ENCODE results near the gene SLCO2B1. TPM values are rescaled to one million over a fixed set of nuclear protein-coding genes. Genes with fewer than 3 reads are reported as not detected.
"Not testable (repeated sequence)": the region's sequence is repeated elsewhere in the genome, so short reads cannot be mapped to it uniquely, and the experiment has no call there.

The SLCO2B1 gene
- 20.3 TPM for total RNA-seq

- no peak for DNase-seq
These were observed at the start of gene SLCO2B1 for GRCh38 chr11:75150879-75151278. TSS of gene SLCO2B1 (plus strand) at chr11:75151107. CDS start at chr11:75151382, 275 bp downstream.

- DNase-seq: no peak
These were observed 49.3 kb upstream of the SLCO2B1 start for GRCh38 chr11:75101424-75102128.

- no peak for DNase-seq
These were observed 47.4 kb upstream of the SLCO2B1 start for GRCh38 chr11:75103380-75104026.

GRCh38 chr11:75105462-75105925, 45.4 kb upstream of the SLCO2B1 start:
- DNase-seq: no peak

GRCh38 chr11:75105967-75106681, 44.8 kb upstream of the SLCO2B1 start:
- DNase-seq: not testable (repeated sequence)

GRCh38 chr11:75107187-75107586, 43.7 kb upstream of the SLCO2B1 start:
- no peak for DNase-seq

- DNase-seq: no peak
These were observed 38.7 kb upstream of the SLCO2B1 start for GRCh38 chr11:75112200-75112599.

GRCh38 chr11:75113030-75113429, 37.9 kb upstream of the SLCO2B1 start:
- DNase-seq: no peak

GRCh38 chr11:75114465-75114864, 36.4 kb upstream of the SLCO2B1 start:
- DNase-seq: no peak

GRCh38 chr11:75118577-75118976, 32.3 kb upstream of the SLCO2B1 start:
- no peak for DNase-seq

- no peak for DNase-seq
These were observed 24.3 kb upstream of the SLCO2B1 start for GRCh38 chr11:75126564-75126963.

GRCh38 chr11:75132080-75132479, 18.8 kb upstream of the SLCO2B1 start:
- DNase-seq: no peak

GRCh38 chr11:75133976-75134375, 16.9 kb upstream of the SLCO2B1 start:
- DNase-seq: no peak

GRCh38 chr11:75135021-75135650, 15.8 kb upstream of the SLCO2B1 start:
- no peak for DNase-seq

GRCh38 chr11:75135651-75136050, 15.3 kb upstream of the SLCO2B1 start:
- DNase-seq: no peak

- DNase-seq: peak; percentile 74
These were observed 10.4 kb upstream of the SLCO2B1 start for GRCh38 chr11:75140269-75141138.

- no peak for DNase-seq
These were observed 9.7 kb upstream of the SLCO2B1 start for GRCh38 chr11:75141166-75141565.

GRCh38 chr11:75142714-75143419, 8.0 kb upstream of the SLCO2B1 start:
- peak; percentile 77 for DNase-seq

- DNase-seq: no peak
These were observed 7.5 kb upstream of the SLCO2B1 start for GRCh38 chr11:75143420-75143731.

- no peak for DNase-seq
These were observed 6.2 kb upstream of the SLCO2B1 start for GRCh38 chr11:75144716-75145014.

GRCh38 chr11:75145196-75145971, 5.5 kb upstream of the SLCO2B1 start:
- DNase-seq: no peak

All from tongue (tissue), 2 donors.